HG03066 (cell line): Measurements from ENCODE around the gene RALGPS1.

Experiments used
- ATAC-seq: cut with Tn5 transposase; IDR thresholded peaks from one replicate; pipeline ENCODE4 v1.9.1; 2021; ENCODE audit warnings: low read depth; ENCODE audit not compliant: unreplicated experiment

Gene RALGPS1

GRCh38 chr9:127196826-127197145 lies 282.2 kb downstream of the RALGPS1 start:
- ATAC-seq, result no peak

- no peak for ATAC-seq
Measured at GRCh38 chr9:127197186-127197860, 282.7 kb downstream of the RALGPS1 start.

- ATAC-seq, result no peak
Measured at GRCh38 chr9:127197861-127198430, 283.4 kb downstream of the RALGPS1 start.

- no peak for ATAC-seq
Measured at GRCh38 chr9:127198587-127198986, 284.0 kb downstream of the RALGPS1 start.

GRCh38 chr9:127199001-127199791 lies 284.6 kb downstream of the RALGPS1 start:
- ATAC-seq, result no peak

- ATAC-seq, result no peak
Measured at GRCh38 chr9:127200106-127200862, 285.7 kb downstream of the RALGPS1 start.

GRCh38 chr9:127201071-127201541 lies 286.5 kb downstream of the RALGPS1 start:
- ATAC-seq, result no peak

GRCh38 chr9:127201731-127202130 lies 287.1 kb downstream of the RALGPS1 start:
- no peak for ATAC-seq

- ATAC-seq, result no peak
Measured at GRCh38 chr9:127202461-127203169, 288.0 kb downstream of the RALGPS1 start.

GRCh38 chr9:127203681-127204327 lies 289.2 kb downstream of the RALGPS1 start:
- no peak for ATAC-seq

GRCh38 chr9:127204771-127205470 lies 290.3 kb downstream of the RALGPS1 start:
- ATAC-seq, result no peak

- no peak for ATAC-seq
Measured at GRCh38 chr9:127205952-127206351, 291.4 kb downstream of the RALGPS1 start.

GRCh38 chr9:127206666-127207065 lies 292.1 kb downstream of the RALGPS1 start:
- no peak for ATAC-seq

GRCh38 chr9:127207734-127208410 lies 293.3 kb downstream of the RALGPS1 start:
- ATAC-seq, result no peak

GRCh38 chr9:127208416-127208815 lies 293.8 kb downstream of the RALGPS1 start:
- no peak for ATAC-seq

- no peak for ATAC-seq
Measured at GRCh38 chr9:127209220-127209619, 294.6 kb downstream of the RALGPS1 start.

- no peak for ATAC-seq
Measured at GRCh38 chr9:127209948-127210640, 295.5 kb downstream of the RALGPS1 start.
